Adrenal gland (tissue), 5 donors: ENCODE data around the gene PCID2.

Experiments
- CTCF ChIP-seq, 6 experiments: fragments of 450-650 bp in 4 of 6; fragments of 200-600 bp in 2 of 6; sonication (generic) in 1 of 6; IDR thresholded peaks; 1 replicate in 5 of 6; 2 replicates in 1 of 6; pipeline versions ENCODE4 v1.5.1 to v1.8.0; 2016 to 2021; ENCODE audit warnings: antibody characterized with exemption in 6 of 6, mild to moderate bottlenecking in 2 of 6, moderate library complexity in 1 of 6
- POLR2A ChIP-seq, 2 donors: fragments of 450-650 bp; IDR thresholded peaks; one replicate each; pipeline ENCODE4 v1.6.1; 2017; ENCODE audit warnings: antibody characterized with exemption in 2 of 2, mild to moderate bottlenecking in 2 of 2, moderate library complexity in 1 of 2
- donor health status: DM: no; HTN: no; CAD: no.

DNA sequence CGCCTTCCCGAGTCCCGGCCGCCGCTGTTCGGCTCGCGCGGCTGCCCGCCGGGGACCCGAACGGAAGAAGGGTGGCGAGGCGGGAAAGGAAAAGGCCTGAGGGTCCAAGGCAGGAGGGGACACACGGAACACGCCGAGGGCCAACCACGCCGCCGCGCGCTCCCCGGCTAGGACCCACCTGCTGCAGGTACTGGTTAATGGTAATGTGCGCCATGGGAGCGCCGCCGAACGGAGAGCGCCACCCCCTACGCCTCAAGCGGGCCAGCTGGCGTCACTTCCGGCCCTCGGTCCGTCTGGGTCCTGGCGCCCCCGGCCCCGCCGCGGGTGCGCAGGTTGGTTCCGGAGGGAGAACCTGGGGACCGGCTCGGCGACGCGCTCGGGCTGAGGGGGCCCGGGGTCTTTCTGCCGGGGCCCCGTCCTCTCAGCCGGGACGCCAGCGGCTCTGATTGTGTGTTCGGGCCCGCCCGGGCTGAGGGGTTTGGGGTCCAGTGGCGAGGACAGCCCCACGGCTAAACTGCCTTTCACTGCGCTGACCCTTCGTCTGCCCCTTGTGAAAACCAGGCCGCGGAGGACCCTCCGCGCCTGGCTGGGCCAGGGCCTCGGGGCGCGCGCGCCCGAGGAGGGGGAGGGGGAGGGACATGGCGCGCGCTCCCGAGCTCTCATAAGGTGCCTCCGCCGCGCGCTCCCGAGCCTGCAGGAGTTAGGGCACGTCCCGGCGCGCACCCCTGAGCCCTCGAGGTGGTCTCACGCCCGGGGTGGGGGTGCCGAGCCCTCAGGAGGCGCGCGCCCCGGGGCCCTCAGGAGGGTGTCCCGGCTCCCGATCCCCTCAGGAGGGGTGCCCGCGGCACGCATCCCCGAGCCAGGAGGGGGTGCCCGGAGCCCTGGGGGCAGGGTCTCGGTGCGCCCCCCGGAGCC is at the start of gene PCID2:
- TF ChIP-seq CTCF (IDR thresholded peaks at IDR 0.05) (no peak), POLR2A (IDR thresholded peaks at IDR 0.05) (peak; percentile 84 to 87)
